Uterine smooth muscle cell (primary cell): ENCODE results near the gene JMJD6. TPM values are rescaled to one million over a fixed set of nuclear protein-coding genes. Genes with fewer than 3 reads are reported as not detected.

Experiments used
- total RNA-seq: library from RNA; depleted of rRNA; stranded (reverse); fragments of >200 nt; gene quantifications from 2 replicates; pipeline ENCODE4 v1.2.3, GENCODE V29; 2014

Gene JMJD6
- total RNA-seq: 21.5 and 22.6 TPM in 2 replicates

DNA sequence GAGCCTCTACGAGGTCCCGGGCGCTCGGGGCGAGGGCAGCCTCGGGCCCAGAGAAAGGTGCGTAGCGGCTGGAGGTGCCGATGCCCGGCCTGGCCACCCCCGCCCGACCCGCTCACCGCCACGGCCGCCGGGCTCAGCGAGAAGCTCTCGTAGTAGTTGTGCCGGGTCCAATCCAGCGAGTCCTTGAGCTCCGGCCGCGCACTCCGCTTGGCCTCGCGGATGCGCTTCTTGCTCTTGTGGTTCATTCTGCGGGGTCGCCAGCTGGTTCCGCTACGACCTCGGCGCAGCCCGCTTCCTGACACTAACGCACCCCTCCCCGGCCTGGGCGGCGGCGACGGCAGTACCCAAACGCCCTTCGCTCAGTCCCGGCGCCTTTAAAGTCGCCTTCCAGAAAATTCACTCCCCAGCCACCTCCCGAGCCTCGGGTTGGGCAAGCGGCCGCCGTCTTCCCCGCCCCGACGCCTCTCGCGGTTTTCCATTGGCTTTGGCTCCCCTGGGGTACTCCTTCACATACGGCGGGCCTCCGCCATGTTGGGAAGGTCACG, at the start of gene JMJD6:
TSS of gene JMJD6 (minus strand) at position 376 of the 545 bp plus-strand sequence. CDS start at position 245, 131 bp downstream.

DNA sequence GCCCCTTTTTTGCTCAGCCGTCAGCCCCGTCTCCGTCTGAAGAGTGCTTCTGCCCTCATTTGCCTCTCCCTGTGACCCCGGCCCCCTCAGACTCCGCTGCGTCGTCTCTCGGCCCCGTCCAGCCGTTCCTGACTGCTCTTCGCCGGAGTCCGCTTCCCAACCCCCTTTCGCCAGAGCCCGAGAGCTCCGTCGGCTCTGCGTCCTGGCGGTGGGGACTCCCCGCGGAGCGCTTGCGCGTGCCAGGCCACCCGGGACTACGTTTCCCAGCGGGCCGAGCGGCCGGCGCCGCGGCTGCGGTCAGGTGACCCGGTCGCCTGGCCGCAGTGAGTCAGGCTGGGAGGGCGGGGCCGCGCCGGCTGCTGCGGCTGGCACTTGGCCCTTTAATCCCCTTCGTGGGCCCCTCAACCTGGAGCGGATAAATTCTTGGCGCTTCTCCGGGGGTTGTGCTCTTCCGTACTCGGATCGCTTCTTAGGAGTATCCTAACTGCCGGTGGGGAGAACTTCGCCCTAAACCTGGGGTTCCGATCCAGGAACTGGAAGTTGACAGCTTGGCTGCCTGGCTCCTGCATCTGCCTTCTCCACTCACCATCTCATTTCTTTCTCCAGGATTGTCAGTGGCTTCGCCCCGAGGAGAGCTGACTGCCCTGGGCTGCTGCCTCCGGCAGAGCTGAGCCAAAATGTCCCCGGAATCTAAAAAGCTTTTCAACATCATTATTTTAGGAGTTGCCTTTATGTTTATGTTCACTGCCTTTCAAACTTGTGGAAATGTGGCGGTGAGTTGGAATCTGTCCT, 11.5 kb upstream of the JMJD6 start, which contains the start of gene MFSD11:
TSS of gene MFSD11 (plus strand) at position 444 of the 792 bp plus-strand sequence. CDS start at position 678, 234 bp downstream.

GRCh38 chr17:76737082-76737675, 10.8 kb upstream of the JMJD6 start, which contains the start of gene SRSF2:
TSS of gene SRSF2 (minus strand) at chr17:76737331. CDS start at chr17:76737160, 171 bp downstream.

GRCh38 chr17:76726776-76727718, 641 bp upstream of the JMJD6 start, which contains the start of gene METTL23:
TSS of gene METTL23 (plus strand) at chr17:76726839. CDS start at chr17:76729711, 2,872 bp downstream.

DNA sequence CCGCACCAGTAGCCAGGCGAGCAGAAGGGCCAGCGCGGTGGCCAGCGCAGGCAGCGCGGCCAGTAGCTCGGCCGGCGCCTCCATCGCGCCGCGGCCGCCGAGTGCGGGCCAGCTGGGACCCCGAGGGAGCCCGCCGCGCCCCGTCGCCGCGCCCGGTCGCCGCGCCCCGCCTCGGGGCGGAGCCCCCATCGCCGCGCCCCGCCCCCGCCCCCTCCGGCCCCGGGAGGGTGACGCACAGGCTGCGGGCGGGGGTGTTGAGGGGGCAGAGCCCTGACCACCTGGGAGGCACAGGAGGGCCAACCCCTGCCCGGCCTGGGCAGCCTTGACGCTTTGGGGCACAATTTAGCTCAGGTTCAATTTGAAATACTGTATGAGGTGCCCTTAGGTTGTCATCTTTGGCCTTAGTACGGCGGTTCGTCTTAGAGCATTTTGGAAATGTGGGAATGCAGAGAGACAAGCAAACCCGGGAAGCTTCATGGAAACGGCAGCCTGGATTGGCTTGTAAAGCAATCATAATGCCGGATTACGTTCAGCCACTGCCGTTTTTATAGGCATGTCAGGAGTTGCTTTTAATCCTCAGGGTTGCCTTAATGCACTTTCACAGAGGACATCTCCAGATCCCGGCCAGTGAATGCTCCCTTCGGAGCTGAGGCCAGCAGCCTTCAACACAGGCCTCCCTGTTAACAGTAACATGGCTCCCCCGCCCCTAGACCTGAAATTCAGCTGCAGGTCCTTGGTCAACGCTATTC, 15.4 kb downstream of the JMJD6 start, which contains the start of gene MXRA7:
TSS of gene MXRA7 (minus strand) at position 103 of the 749 bp plus-strand sequence. CDS start at position 84, 19 bp downstream.

Other genes starting within 250 kb of the JMJD6 start
- gene RHBDF2, start 225.2 kb downstream of the JMJD6 start, total RNA-seq: 4.9 and 5.4 TPM in 2 replicates
- gene CYGB, start 188.9 kb downstream of the JMJD6 start, total RNA-seq: 9.5 and 18.1 TPM in 2 replicates
- gene PRCD, start 186.6 kb downstream of the JMJD6 start, total RNA-seq: 2.4 and 5.2 TPM in 2 replicates
- 0.89 and 1.4 TPM in 2 replicates for gene ST6GALNAC2, start 140.7 kb downstream of the JMJD6 start, total RNA-seq
- gene ST6GALNAC1, start 82.8 kb downstream of the JMJD6 start, total RNA-seq: not detected in 2 replicates
- 137 and 200 TPM in 2 replicates for gene MXRA7, start 15.6 kb downstream of the JMJD6 start, total RNA-seq
- 22.0 and 23.4 TPM in 2 replicates for gene METTL23, start 233 bp upstream of the JMJD6 start, total RNA-seq
- 108 and 187 TPM in 2 replicates for gene SRSF2, start 10.7 kb upstream of the JMJD6 start, total RNA-seq
- 24.2 and 27.7 TPM in 2 replicates for gene MFSD11, start 11.5 kb upstream of the JMJD6 start, total RNA-seq
- 0.22 and 0.25 TPM in 2 replicates for gene MGAT5B, start 141.8 kb upstream of the JMJD6 start, total RNA-seq